KBM-7 (cell line): ENCODE results near the gene PPIL6.

Experiments
- DNase-seq: peaks from one replicate; pipeline ENCODE4 v3.0.0-alpha.2; 2015
- in situ Hi-C: fragments of 300-500 bp; cut with MboI; formaldehyde crosslinking; loops from 2 replicates; pipeline ENCODE4 v1.14.3; 2020; ENCODE audit warnings: low sequenced_read_pairs, low pct_unique_long_range_greater_than_20kb, mixed read lengths

Gene PPIL6

GRCh38 chr6:109452181-109452580 lies 11.8 kb upstream of the PPIL6 start:
- in situ Hi-C loops, result no loop called here
- no peak for DNase-seq

GRCh38 chr6:109451376-109451775 lies 10.9 kb upstream of the PPIL6 start:
- no peak for DNase-seq
- in situ Hi-C loops, result no loop called here

GRCh38 chr6:109450801-109451200 lies 10.4 kb upstream of the PPIL6 start:
- in situ Hi-C loops, result no loop called here

GRCh38 chr6:109449795-109450673 lies 9.6 kb upstream of the PPIL6 start:
- in situ Hi-C loops, result no loop called here
- DNase-seq, result no peak

More at GRCh38 chr6:109450801-109451200, 10.4 kb upstream of the PPIL6 start:
- no peak for DNase-seq

GRCh38 chr6:109449064-109449794 lies 8.8 kb upstream of the PPIL6 start:
- in situ Hi-C loops, result no loop called here
- no peak for DNase-seq

- in situ Hi-C loops, result no loop called here
- DNase-seq, result no peak
These were observed 8.2 kb upstream of the PPIL6 start for GRCh38 chr6:109448615-109449014.

GRCh38 chr6:109447878-109448555 lies 7.6 kb upstream of the PPIL6 start:
- DNase-seq, result peak; percentile 50
- in situ Hi-C loops, result no loop called here

GRCh38 chr6:109447087-109447486 lies 6.7 kb upstream of the PPIL6 start:
- no peak for DNase-seq
- in situ Hi-C loops, result no loop called here

GRCh38 chr6:109446541-109446940 lies 6.1 kb upstream of the PPIL6 start:
- in situ Hi-C loops, result no loop called here
- DNase-seq, result no peak

GRCh38 chr6:109446072-109446471 lies 5.6 kb upstream of the PPIL6 start:
- DNase-seq, result no peak
- in situ Hi-C loops, result no loop called here

GRCh38 chr6:109445382-109445781 lies 5.0 kb upstream of the PPIL6 start:
- in situ Hi-C loops, result no loop called here
- DNase-seq, result no peak

GRCh38 chr6:109443425-109443950 lies 3.1 kb upstream of the PPIL6 start:
- no peak for DNase-seq
- in situ Hi-C loops, result no loop called here

- DNase-seq, result no peak
- in situ Hi-C loops, result no loop called here
These were observed 2.0 kb upstream of the PPIL6 start for GRCh38 chr6:109442393-109442924.

GRCh38 chr6:109441069-109441816 lies 815 bp upstream of the PPIL6 start:
- peak; percentile 73 for DNase-seq
- in situ Hi-C loops, result no loop called here

- in situ Hi-C loops, result no loop called here
- DNase-seq, result no peak
These were observed 4.4 kb downstream of the PPIL6 start for GRCh38 chr6:109436041-109436440.

- no peak for DNase-seq
- in situ Hi-C loops, result no loop called here
These were observed 6.0 kb downstream of the PPIL6 start for GRCh38 chr6:109434456-109434855.

- DNase-seq, result no peak
These were observed 10.9 kb downstream of the PPIL6 start for GRCh38 chr6:109429496-109429895.

GRCh38 chr6:109428889-109429477 lies 11.4 kb downstream of the PPIL6 start:
- in situ Hi-C loops, result no loop called here
- no peak for DNase-seq

More at GRCh38 chr6:109429496-109429895, 10.9 kb downstream of the PPIL6 start:
- in situ Hi-C loops, result no loop called here
